Sciatic nerve (tissue), 2 donors: ENCODE results near the gene PARP16. TPM values are rescaled to one million over a fixed set of nuclear protein-coding genes. Genes with fewer than 3 reads are reported as not detected.

Experiments
- ATAC-seq: fragments of 200-7000 bp; cut with Tn5 transposase; one replicate; pipeline ENCODE4 v1.9.1; 2020; ENCODE audit warnings: mild to moderate bottlenecking, moderate library complexity
- DNase-seq: peaks from one replicate; pipeline ENCODE4 v3.0.0-alpha.2; 2020; ENCODE audit warnings: low spot score
- intact Hi-C: fragments of 100-400 bp; cut with DNase I; formaldehyde crosslinking; loops from one replicate; pipeline ENCODE4 v1.14.2; 2022
- total RNA-seq: library from RNA; stranded (reverse); fragmentation: NEBNext Ultra II Directional; extraction: Animal tissue kit (Norgen Biotek cat#: 25700); gene quantifications from one replicate; pipeline ENCODE4 v1.2.1, GENCODE V29; 2021
- donor health status: DM: no; HTN: no; CAD: no.
- donor health status: DM: no; HTN: no; CAD: no.

The PARP16 gene, protein sequence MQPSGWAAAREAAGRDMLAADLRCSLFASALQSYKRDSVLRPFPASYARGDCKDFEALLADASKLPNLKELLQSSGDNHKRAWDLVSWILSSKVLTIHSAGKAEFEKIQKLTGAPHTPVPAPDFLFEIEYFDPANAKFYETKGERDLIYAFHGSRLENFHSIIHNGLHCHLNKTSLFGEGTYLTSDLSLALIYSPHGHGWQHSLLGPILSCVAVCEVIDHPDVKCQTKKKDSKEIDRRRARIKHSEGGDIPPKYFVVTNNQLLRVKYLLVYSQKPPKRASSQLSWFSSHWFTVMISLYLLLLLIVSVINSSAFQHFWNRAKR
- total RNA-seq: 13.6 TPM

- DNase-seq (peak; percentile 94), ATAC-seq (peak; percentile 95)
- intact Hi-C loops: no loop called here
Observed at GRCh38 chr15:65286704-65287519, at the start of gene PARP16. TSS of gene PARP16 (minus strand) at chr15:65286883. CDS start at chr15:65286426, 457 bp downstream.

GRCh38 chr15:65335278-65336055, 48.8 kb upstream of the PARP16 start:
- DNase-seq: no peak
- no peak for ATAC-seq
- intact Hi-C loops: no loop called here

DNA sequence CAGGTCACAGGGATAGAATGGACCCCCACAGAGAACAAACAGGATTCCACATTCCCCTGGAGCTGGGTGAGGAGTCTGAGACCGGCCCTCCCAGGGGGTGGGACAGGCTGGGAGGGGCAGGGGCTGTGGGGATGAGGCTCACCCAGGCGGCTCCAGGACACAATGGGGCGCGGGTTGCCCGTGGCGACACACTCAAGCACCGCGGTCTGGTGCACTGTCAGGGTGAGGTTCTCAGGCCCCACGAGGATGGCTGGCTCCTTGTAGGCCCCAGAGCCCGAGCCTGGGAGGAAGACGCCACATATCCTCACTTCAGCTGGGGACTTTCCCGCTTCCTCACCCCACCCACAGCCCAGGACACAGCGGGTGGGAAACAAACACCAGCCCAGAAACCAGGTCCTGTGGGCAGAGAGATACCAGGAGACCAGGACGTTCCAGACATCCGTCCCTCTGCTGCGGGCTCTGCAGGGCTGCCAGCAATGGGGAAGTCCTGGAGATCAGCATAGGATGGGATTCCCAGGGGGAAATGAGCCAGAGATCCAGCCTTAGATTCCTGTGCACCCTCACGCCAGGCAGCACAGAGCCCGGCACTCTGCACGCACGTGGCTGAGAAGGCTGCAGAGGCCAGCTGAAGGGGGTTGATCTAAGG, 48.0 kb upstream of the PARP16 start:
- intact Hi-C loops: loop anchor here (5.0 kb wide), 1 partner anchor 43 kb away; the partner anchor contains the start of gene IGDCC3
- DNase-seq (no peak), ATAC-seq (no peak)

DNA sequence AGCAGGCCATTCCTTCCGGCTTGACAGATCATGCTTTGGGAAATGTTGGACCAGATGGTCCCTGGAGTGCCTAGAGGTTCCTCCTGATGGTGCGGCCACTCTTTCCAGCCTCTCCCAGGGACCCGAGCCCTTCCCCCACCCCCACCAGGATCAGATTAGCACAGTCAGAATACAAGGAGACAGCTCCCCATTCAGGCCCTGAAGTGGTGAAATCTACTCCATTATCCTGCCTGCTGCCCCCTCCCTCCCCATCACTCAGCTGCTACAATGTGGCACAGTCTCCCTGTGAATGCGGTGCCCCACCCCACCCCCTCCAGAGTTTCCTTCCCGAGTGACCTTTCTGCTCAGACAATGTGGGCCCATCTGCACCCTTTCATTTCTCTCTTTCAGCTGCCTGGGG, 47.2 kb upstream of the PARP16 start:
- intact Hi-C loops: loop anchor here (5.0 kb wide), 1 partner anchor 43 kb away; the partner anchor contains the start of gene IGDCC3
- DNase-seq (no peak), ATAC-seq (no peak)

GRCh38 chr15:65333148-65333820, 46.6 kb upstream of the PARP16 start:
- intact Hi-C loops: loop anchor here (5.0 kb wide), 1 partner anchor 44 kb away; the partner anchor contains the start of gene IGDCC3
- ATAC-seq (no peak), DNase-seq (no peak)

- no peak for DNase-seq
- no peak for ATAC-seq
- intact Hi-C loops: loop anchor here (5.0 kb wide), 1 partner anchor 45 kb away; the partner anchor contains the start of gene IGDCC3
Observed at GRCh38 chr15:65332391-65333147, 45.9 kb upstream of the PARP16 start.

DNA sequence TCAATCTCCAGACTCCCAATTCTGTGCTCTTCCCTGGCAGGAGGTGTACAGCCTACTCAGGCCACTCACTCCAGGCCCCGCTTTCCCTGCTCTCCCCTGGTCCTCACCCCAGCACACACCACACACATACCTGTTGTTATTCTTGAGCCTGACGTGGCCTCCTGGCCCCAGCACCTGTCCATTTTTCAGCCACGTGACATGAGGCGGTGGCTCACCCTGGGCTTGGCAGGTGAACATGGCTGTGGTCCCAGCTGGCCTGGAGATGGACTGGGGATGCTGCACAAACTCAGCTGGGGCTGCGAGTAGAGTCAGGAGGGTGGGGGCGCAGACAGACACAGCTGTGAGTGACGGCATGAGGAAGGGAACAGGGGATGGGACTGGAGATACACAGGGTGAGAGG, 45.1 kb upstream of the PARP16 start:
- ATAC-seq (no peak), DNase-seq (no peak)
- intact Hi-C loops: loop anchor here (5.0 kb wide), 1 partner anchor 45 kb away; the partner anchor contains the start of gene IGDCC3

GRCh38 chr15:65330934-65331645, 44.4 kb upstream of the PARP16 start:
- intact Hi-C loops: loop anchor here (5.0 kb wide), 1 partner anchor 46 kb away; the partner anchor contains the start of gene IGDCC3
- no peak for DNase-seq

DNA sequence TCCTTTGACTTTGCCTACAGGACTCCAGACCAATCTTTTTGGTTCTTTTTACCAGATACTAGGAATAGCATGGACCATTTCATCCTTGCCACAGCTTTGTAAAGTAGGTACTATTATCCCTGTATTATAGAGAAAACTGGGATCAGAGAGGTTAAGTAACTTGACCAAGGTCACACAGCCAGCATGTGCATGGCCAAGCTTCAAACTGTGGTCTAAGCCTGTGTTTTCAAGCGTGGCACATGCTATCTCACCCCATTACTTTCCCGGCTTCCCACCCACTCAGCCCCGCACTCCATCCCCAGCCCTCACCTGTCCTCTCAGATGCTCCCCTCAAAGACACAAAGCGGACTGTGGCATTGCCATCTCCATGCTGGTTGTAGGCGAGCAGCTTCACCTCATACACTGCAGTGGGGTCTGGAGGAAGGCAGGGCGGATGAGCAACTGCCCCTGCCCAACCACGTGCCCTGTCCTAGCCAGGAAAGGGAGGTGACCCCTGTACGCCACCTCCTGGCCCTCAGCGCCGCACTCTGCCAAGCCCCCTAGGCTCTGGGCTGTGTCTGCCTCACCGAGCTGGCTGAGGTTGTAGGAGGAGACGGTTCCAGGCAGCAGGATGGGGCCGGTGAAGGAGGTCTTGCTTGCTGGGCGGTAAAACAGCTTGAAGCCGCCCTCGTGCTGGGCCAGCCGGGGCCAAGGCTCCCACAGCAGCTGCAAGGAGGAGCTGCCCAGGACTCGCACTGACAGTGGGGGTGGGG, 43.5 kb upstream of the PARP16 start:
- DNase-seq (no peak), ATAC-seq (no peak)
- intact Hi-C loops: loop anchor here (5.0 kb wide), 1 partner anchor 47 kb away; the partner anchor contains the start of gene IGDCC3

More at GRCh38 chr15:65330934-65331645, 44.4 kb upstream of the PARP16 start:
- ATAC-seq: no peak

DNA sequence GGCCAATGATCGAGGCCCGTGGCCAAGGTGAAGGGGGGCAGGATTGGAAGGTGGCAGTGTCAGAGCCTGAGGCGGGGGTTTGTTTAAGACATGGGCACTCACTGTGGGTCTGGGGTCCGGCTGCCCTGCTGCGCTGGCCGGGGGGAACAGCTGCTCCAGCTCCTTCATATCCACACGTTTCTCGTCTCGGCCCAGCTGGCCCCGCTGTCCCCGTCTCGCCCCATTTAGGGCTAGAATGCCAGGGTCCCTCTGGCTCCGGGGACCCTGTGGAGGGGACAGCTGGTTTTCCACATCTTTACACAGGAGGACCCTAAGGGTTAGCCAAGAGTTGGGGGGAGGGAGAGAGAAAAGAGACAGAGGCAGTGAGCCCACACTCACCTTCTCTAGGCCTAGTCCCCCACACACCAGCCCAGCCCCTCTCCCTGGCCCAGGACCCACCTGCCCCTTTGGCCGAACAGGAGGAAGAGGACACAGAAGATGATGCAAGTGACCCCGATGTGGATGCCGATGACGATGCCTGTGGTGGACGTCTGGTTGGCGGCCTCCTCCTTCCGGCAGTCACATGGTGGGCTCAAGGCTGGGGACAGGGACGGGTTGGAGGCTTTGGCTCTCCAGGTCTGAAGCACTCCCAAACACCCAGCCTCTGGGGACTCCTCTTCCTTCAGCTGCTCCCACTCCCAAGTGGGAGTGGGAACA, 42.8 kb upstream of the PARP16 start:
- ATAC-seq (no peak), DNase-seq (no peak)
- intact Hi-C loops: no loop called here

DNA sequence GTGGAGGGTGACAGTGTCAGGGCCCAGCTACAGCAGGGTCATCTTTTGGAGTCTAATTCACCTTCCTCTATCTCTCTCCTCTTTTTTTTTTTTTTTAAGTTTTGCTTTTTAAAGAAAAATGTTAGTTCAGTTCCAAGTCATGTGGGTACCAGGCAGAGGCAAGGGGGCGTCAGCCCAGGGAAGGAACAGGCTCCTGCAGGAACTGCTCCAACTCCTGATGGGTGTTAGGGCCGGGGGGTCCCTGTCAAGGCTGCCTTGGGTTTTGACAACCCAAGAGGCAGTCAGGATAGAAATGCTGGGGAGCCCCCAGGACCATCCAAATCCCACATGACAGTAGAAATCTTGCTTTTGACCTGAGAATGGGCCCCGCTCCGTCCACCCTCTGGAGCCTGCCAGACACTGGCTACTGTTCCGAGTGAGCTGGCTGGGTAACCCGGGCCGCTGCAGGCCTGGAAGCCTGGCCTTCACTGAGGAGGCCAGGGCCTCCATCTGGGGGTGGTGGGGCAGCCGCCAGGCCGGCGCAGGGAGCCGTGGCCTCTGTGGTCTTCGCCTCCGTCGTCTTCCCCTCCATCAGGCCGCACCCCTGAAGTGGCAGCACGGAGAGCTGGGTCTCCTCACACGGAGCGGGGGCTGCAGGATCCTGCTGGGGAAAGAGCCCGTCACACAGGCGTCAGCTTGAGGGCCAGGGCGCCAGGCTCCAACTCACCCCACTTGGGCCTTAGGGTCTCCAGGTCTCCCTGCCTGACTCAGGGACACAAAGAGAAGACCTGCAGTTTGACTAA, 42.0 kb upstream of the PARP16 start:
- intact Hi-C loops: no loop called here
- DNase-seq (no peak), ATAC-seq (no peak)

DNA sequence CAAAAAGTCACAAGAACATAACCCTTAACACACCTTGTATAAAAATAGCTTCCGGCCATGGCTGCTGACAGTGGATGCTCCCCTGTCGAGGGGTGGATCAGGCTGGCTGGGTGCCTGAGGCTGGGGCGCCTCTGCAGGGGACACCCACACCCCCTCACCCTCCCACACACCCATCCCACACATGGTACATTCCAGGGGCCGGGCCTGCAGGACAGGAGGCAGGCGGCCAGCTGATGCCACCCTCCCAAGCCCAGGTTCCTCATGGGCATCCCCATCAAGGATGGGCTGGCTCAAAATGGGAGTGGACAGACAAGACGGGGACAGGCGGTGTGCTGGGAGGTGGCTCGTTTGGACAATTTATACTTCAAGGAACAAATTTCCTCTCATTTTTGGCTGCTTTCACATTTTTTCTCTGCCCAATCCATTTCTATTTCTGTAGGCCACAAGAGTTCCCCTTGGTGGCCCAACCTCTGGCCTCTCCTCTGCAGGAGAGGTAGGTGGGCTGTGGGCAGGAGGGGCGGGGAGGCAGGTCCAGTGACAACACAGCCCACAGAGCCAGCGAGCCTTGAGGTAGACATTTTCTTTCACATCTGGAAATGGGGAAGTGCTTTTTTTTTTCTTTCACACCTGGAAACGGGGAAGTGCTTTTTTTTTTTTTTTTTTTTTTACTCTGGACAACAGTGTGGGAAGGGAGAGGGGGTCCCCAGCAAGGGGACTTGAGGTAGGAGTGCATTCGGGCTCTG, 41.1 kb upstream of the PARP16 start:
- intact Hi-C loops: no loop called here
- ATAC-seq (no peak), DNase-seq (no peak)

GRCh38 chr15:65326818-65327217, 40.1 kb upstream of the PARP16 start:
- ATAC-seq (no peak), DNase-seq (no peak)
- intact Hi-C loops: no loop called here

- intact Hi-C loops: no loop called here
- peak; percentile 20 for ATAC-seq
- no peak for DNase-seq
Observed at GRCh38 chr15:65326117-65326526, 39.4 kb upstream of the PARP16 start.
